H9 (cell line): Measurements from ENCODE around the gene KCMF1. TPM values are rescaled to one million over a fixed set of nuclear protein-coding genes. Genes with fewer than 3 reads are reported as not detected.

Source experiments
- DNase-seq: peaks from one replicate; pipeline ENCODE4 v3.0.0-alpha.2; 2017
- H2AFZ ChIP-seq: one replicate; pipeline ENCODE4 v1.6.1; 2013; ENCODE audit warnings: mild to moderate bottlenecking, low read length, control low read depth, moderate library complexity
- H2AK5ac ChIP-seq: 2 replicates; pipeline ENCODE4 v1.6.1; 2013; ENCODE audit warnings: low read length, control low read depth, mixed read lengths; ENCODE audit not compliant: insufficient read length
- H2BK120ac ChIP-seq: one replicate; pipeline ENCODE4 v1.6.1; 2013; ENCODE audit warnings: low read depth, mild to moderate bottlenecking, low read length, control low read depth, inconsistent platforms; ENCODE audit not compliant: poor library complexity, severe bottlenecking
- H2BK12ac ChIP-seq: 2 replicates; pipeline ENCODE4 v1.6.1; 2013; ENCODE audit warnings: low read length, control low read depth, mixed read lengths, low read depth; ENCODE audit not compliant: insufficient read length
- H2BK15ac ChIP-seq: 2 replicates; pipeline ENCODE4 v1.6.1; 2013; ENCODE audit warnings: low read depth, low read length, control low read depth
- H2BK20ac ChIP-seq: one replicate; pipeline ENCODE4 v1.6.1; 2013; ENCODE audit warnings: low read depth, mild to moderate bottlenecking, low read length, control low read depth, inconsistent platforms; ENCODE audit not compliant: poor library complexity, severe bottlenecking
- H2BK5ac ChIP-seq: 2 replicates; pipeline ENCODE4 v1.6.1; 2013; ENCODE audit warnings: low read length, control low read depth, mixed read lengths; ENCODE audit not compliant: insufficient read length
- H3K14ac ChIP-seq: 2 replicates; pipeline ENCODE4 v1.6.1; 2013; ENCODE audit warnings: low read length, control low read depth; ENCODE audit not compliant: insufficient read depth
- H3K18ac ChIP-seq: 2 replicates; pipeline ENCODE4 v1.6.1; 2013; ENCODE audit warnings: low read depth, mild to moderate bottlenecking, mixed read lengths, low read length, control low read depth; ENCODE audit not compliant: insufficient read length
- H3K23ac ChIP-seq: 2 replicates; pipeline ENCODE4 v1.6.1; 2013; ENCODE audit warnings: low read length, control low read depth, mixed read lengths, low read depth; ENCODE audit not compliant: insufficient read length
- H3K23me2 ChIP-seq: 2 replicates; pipeline ENCODE4 v1.6.1; 2013; ENCODE audit warnings: low read depth, mild to moderate bottlenecking, mixed read lengths, low read length, control low read depth; ENCODE audit not compliant: insufficient read length, poor library complexity, severe bottlenecking
- H3K27ac ChIP-seq: 2 replicates; pipeline ENCODE4 v1.5.1; 2013; ENCODE audit warnings: low read length, control low read depth, mixed read lengths, low read depth; ENCODE audit not compliant: insufficient read length
- H3K27me3 ChIP-seq: 2 replicates; pipeline ENCODE4 v1.6.1; 2013; ENCODE audit warnings: low read length, control low read depth, inconsistent platforms; ENCODE audit not compliant: insufficient read depth
- H3K4ac ChIP-seq: 2 replicates; pipeline ENCODE4 v1.6.1; 2013; ENCODE audit warnings: low read depth, mild to moderate bottlenecking, control low read depth, inconsistent platforms, low read length, moderate library complexity
- H3K4me1 ChIP-seq: 2 replicates; pipeline ENCODE4 v1.6.1; 2013; ENCODE audit warnings: low read length, control low read depth, inconsistent platforms; ENCODE audit not compliant: insufficient read depth
- H3K4me2 ChIP-seq: 2 replicates; pipeline ENCODE4 v1.6.1; 2013; ENCODE audit warnings: low read length, control low read depth, mixed read lengths; ENCODE audit not compliant: insufficient read length, insufficient read depth
- H3K56ac ChIP-seq: 2 replicates; pipeline ENCODE4 v1.6.1; 2013; ENCODE audit warnings: low read depth, mild to moderate bottlenecking, mixed read lengths, low read length, control low read depth; ENCODE audit not compliant: insufficient read length
- H3K79me1 ChIP-seq: 2 replicates; pipeline ENCODE4 v1.6.1; 2013; ENCODE audit warnings: low read depth, mild to moderate bottlenecking, moderate library complexity, low read length, control low read depth, inconsistent platforms; ENCODE audit not compliant: insufficient read depth, poor library complexity, severe bottlenecking
- H3K79me2 ChIP-seq: 2 replicates; pipeline ENCODE4 v1.6.1; 2013; ENCODE audit warnings: low read length, control low read depth, inconsistent platforms; ENCODE audit not compliant: insufficient read depth
- H3K9ac ChIP-seq: 2 replicates; pipeline ENCODE4 v1.6.1; 2013; ENCODE audit warnings: low read length, control low read depth, mixed read lengths; ENCODE audit not compliant: insufficient read length; ENCODE audit errors: extremely low read depth
- H3K9me3 ChIP-seq: one replicate; pipeline ENCODE4 v1.6.1; 2013; ENCODE audit warnings: low read depth, low read length, inconsistent platforms; ENCODE audit not compliant: control insufficient read depth
- H3T11ph ChIP-seq: one replicate; pipeline ENCODE4 v1.6.1; 2013; ENCODE audit warnings: mild to moderate bottlenecking, low read length, control low read depth, inconsistent platforms
- H4K20me1 ChIP-seq: one replicate; pipeline ENCODE4 v1.6.1; 2013; ENCODE audit not compliant: control insufficient read depth, insufficient read length, insufficient read depth
- H4K5ac ChIP-seq: 2 replicates; pipeline ENCODE4 v1.6.1; 2013; ENCODE audit warnings: low read depth, mild to moderate bottlenecking, mixed read lengths, low read length, control low read depth; ENCODE audit not compliant: insufficient read length
- H4K8ac ChIP-seq: replicated peaks from 2 replicates; pipeline ENCODE4 v1.6.1; 2013; ENCODE audit warnings: low read length, control low read depth, mixed read lengths, low read depth; ENCODE audit not compliant: insufficient read length
- H4K91ac ChIP-seq: 2 replicates; pipeline ENCODE4 v1.6.1; 2013; ENCODE audit warnings: low read depth, mild to moderate bottlenecking, moderate library complexity, mixed read lengths, low read length, control low read depth; ENCODE audit not compliant: insufficient read length
- H3K27ac Mint-ChIP-seq, 3 experiments: 2 replicates in 2 of 3; 3 replicates in 1 of 3; pipeline ENCODE4 v1.8.0; 2020 to 2021; ENCODE audit warnings: mixed read lengths in 3 of 3, mild to moderate bottlenecking in 1 of 3, moderate library complexity in 1 of 3
- H3K27me3 Mint-ChIP-seq: 2 replicates; pipeline ENCODE4 v1.8.0; 2021; ENCODE audit warnings: low read depth, mild to moderate bottlenecking, moderate library complexity, mixed read lengths
- H3K36me3 Mint-ChIP-seq, 3 experiments: 2 replicates in 2 of 3; 3 replicates in 1 of 3; pipeline ENCODE4 v1.8.0; 2020 to 2021; ENCODE audit warnings: low read depth in 3 of 3, mixed read lengths in 3 of 3; ENCODE audit not compliant: insufficient read depth in 1 of 3
- H3K4me1 Mint-ChIP-seq, 2 experiments: 2 replicates each; pipeline ENCODE4 v1.8.0; 2020; ENCODE audit warnings: mixed read lengths in 2 of 2
- H3K4me3 Mint-ChIP-seq, 2 experiments: 2 replicates in 1 of 2; 3 replicates in 1 of 2; pipeline ENCODE4 v1.8.0; 2020 to 2021; ENCODE audit warnings: mild to moderate bottlenecking in 2 of 2, mixed read lengths in 2 of 2, moderate library complexity in 1 of 2
- H3K9me3 Mint-ChIP-seq, 2 experiments: 2 replicates in 1 of 2; 3 replicates in 1 of 2; pipeline ENCODE4 v1.8.0; 2020; ENCODE audit warnings: mild to moderate bottlenecking in 2 of 2, mixed read lengths in 2 of 2, moderate library complexity in 1 of 2
- WGBS: extraction: QIAGEN DNeasy Blood & Tissue Kit; methylation state at CpG from one replicate; pipeline ENCODE4 v1.1.7; 2013; ENCODE audit warnings: missing lambda C conversion rate, low lambda C conversion rate, mixed read lengths; ENCODE audit not compliant: insufficient read length; ENCODE audit errors: extremely low coverage; 5-methylcytosine and 5-hydroxymethylcytosine counted together
- total RNA-seq: library from RNA; stranded (reverse); gene quantifications from 2 replicates; pipeline ENCODE4 v1.2.1, GENCODE V29; 2021
- TF ChIP-seq, protein P1 (sequence below): fragments of 200-600 bp; sonication (generic); conservative IDR thresholded peaks from 3 replicates; pipeline ENCODE4 v1.8.0; 2021; ENCODE audit warnings: antibody characterized with exemption, mild to moderate bottlenecking

Gene KCMF1
- total RNA-seq, 1 experiment from 2014 or later: 113 TPM

- peaks cover 43 to 44% of the 10 kb centered on the region in 2 experiments for H3K4me1 Mint-ChIP-seq
- H2BK120ac ChIP-seq: no peak overlapping the region
- no peak overlapping the region for H3K9ac ChIP-seq
- H3K4me3 Mint-ChIP-seq: no peak overlapping the region
- no peak overlapping the region for H3K4ac ChIP-seq
- H3K27ac ChIP-seq: no peak overlapping the region
- H4K5ac ChIP-seq: no peak overlapping the region
- no peaks in the 10 kb centered on the region for H4K20me1 ChIP-seq
- no peak for DNase-seq
- no peak overlapping the region for H2AK5ac ChIP-seq
- H3K4me2 ChIP-seq: no peak overlapping the region
- no peak overlapping the region for H2BK5ac ChIP-seq
- H3K9me3 Mint-ChIP-seq: 0 out of 5 replicates have a peak, but pooled peaks cover 0 to under 1% of the 10 kb centered on the region in 2 experiments
- H3K36me3 Mint-ChIP-seq: peaks cover 1 to 9% (median 7%) of the 10 kb centered on the region in 3 experiments; a peak in 6 of 7 replicates
- no peak overlapping the region for H4K91ac ChIP-seq
- no peak overlapping the region for H3K23ac ChIP-seq
- TF ChIP-seq, protein P1, sequence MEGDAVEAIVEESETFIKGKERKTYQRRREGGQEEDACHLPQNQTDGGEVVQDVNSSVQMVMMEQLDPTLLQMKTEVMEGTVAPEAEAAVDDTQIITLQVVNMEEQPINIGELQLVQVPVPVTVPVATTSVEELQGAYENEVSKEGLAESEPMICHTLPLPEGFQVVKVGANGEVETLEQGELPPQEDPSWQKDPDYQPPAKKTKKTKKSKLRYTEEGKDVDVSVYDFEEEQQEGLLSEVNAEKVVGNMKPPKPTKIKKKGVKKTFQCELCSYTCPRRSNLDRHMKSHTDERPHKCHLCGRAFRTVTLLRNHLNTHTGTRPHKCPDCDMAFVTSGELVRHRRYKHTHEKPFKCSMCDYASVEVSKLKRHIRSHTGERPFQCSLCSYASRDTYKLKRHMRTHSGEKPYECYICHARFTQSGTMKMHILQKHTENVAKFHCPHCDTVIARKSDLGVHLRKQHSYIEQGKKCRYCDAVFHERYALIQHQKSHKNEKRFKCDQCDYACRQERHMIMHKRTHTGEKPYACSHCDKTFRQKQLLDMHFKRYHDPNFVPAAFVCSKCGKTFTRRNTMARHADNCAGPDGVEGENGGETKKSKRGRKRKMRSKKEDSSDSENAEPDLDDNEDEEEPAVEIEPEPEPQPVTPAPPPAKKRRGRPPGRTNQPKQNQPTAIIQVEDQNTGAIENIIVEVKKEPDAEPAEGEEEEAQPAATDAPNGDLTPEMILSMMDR: no peak
- H3K56ac ChIP-seq: no peak overlapping the region
- no peak overlapping the region for H3K18ac ChIP-seq
- no peak overlapping the region for H4K8ac ChIP-seq
- H3K27me3 ChIP-seq: no peaks in the 10 kb centered on the region
- H2AFZ ChIP-seq: no peak overlapping the region
- no CpG with 5 or more reads among the region's 3 CpGs for WGBS
- no peaks in the 10 kb centered on the region for H3K27me3 Mint-ChIP-seq
- no peak overlapping the region for H2BK20ac ChIP-seq
- peaks cover 25% of the 10 kb centered on the region for H3K79me2 ChIP-seq
- no peaks in the 10 kb centered on the region; the same call in 1 of the 2 replicates for H3K4me1 ChIP-seq
- H3K9me3 ChIP-seq: no peaks in the 10 kb centered on the region
- peaks cover 10% of the 10 kb centered on the region for H3K79me1 ChIP-seq
- no peak overlapping the region for H2BK15ac ChIP-seq
- no peaks in the 10 kb centered on the region for H3K23me2 ChIP-seq
- no peak overlapping the region for H3T11ph ChIP-seq
- no peak overlapping the region for H3K27ac Mint-ChIP-seq
- no peak overlapping the region for H2BK12ac ChIP-seq
- H3K14ac ChIP-seq: no peak overlapping the region
These were observed 45.5 kb downstream of the KCMF1 start for GRCh38 chr2:85016446-85016845.
